GM15510 (cell line): ENCODE results near the gene AP3S2.

ENCODE experiments used
- POLR2A ChIP-seq: IDR thresholded peaks from 3 replicates; pipeline ENCODE4 v1.6.1; 2011; ENCODE audit warnings: borderline replicate concordance; ENCODE audit not compliant: insufficient read length; ENCODE audit errors: extremely low read depth

Gene AP3S2

DNA sequence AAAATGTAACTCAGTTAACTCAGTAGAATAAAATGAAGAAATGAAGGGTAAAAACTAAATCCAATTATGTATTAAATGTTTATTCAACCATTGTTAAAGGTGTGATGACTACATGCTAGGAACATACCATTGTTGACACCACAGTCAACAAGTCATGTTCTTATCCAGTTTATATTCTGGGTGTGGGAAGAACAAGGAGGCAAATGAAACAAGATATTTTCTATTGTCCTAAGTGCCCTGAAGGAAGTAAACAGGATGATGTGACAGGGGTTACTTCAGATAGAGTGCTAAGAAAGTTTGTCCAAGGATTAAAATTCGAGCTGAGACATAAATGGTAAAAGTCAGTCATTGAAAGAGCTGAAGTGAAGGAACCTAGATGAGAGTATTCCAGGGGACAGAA, 13.1 kb downstream of the AP3S2 start:
- TF ChIP-seq POLR2A: no peak

DNA sequence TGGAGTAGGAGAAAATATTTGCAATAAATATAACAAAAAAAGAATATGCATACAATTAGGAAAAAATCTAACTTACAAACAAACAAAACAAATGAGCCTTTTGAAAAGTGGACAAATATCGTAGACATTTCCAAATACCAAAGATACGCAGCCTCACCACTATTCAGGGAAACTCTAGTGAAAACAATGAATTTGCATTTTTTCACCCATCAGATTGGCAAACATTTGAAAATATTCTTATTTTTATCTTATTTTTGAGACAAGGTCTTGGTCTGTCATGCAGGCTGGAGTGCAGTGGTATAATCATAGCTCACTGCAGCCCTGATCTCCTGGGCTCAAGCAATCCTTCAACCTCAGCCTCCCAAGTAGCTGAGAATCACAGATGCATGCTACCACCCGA, 15.5 kb downstream of the AP3S2 start:
- TF ChIP-seq POLR2A: no peak

DNA sequence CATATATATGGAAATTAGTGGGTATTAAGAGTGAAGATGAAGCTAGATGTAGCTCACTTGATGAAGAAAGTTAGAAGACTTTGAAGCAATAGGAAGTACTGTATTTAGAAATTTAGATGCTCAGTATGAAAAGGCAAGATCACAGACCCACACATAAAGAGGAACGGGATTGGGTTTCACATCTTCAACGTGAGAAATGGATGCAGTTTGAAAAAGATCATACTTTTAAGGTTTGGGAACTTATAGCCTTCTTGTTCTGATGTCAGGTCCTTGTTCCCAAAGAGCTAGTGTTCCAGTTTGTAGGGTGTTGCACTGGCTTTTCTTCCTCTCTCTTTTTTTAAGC, 16.7 kb downstream of the AP3S2 start:
- TF ChIP-seq POLR2A: no peak

DNA sequence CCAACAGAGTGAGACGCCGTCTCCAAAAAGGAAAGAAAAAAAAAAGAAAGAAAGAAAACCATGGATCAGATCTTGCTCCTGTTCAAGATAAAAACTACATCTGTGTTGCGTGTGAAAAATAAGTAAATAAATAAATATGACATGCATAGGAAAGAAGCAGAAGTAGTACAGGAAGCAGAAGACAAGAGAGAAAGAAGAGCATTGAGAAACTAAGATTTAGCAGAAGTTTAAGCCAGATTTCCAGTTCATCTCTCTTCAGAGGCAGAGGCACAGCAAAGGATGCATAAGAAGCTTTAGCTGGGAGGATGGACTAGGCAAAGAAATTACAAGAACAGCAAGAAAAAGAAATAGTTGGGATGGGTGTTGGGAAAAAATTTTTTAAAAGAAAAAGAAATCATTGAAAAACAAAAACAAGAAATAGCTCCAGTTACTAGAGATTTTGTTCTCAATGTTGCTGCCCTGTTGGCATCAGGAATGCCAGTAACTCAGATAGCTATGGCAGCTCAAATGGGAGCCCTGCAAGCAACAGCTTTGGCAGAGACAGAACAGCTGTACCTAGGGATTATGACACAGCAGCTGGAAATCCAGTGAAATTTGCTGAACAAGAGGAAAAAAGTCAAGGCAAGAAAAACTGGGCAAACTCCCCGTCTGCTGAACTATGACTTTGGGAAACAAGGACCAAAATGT, 17.3 kb downstream of the AP3S2 start:
- no peak for TF ChIP-seq POLR2A

DNA sequence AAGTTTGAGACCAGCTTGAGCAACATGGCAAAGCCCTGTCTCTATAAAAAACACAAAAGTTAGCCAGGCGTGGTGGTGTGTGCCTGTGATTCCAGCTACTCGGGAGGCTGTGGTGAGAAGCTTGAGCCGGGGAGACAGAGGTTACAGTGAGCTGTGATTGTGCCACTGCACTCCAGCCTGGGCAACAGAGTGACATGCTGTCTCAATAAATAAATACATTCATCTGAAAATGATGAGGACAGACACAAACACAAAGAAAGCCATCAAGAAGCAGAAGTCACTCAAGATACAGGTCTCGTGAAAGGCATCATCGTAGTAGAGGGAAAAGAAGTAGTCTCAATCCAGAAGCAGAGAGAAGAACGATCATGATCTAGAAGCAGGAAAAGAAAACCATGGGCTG, 18.1 kb downstream of the AP3S2 start:
- TF ChIP-seq POLR2A: no peak

DNA sequence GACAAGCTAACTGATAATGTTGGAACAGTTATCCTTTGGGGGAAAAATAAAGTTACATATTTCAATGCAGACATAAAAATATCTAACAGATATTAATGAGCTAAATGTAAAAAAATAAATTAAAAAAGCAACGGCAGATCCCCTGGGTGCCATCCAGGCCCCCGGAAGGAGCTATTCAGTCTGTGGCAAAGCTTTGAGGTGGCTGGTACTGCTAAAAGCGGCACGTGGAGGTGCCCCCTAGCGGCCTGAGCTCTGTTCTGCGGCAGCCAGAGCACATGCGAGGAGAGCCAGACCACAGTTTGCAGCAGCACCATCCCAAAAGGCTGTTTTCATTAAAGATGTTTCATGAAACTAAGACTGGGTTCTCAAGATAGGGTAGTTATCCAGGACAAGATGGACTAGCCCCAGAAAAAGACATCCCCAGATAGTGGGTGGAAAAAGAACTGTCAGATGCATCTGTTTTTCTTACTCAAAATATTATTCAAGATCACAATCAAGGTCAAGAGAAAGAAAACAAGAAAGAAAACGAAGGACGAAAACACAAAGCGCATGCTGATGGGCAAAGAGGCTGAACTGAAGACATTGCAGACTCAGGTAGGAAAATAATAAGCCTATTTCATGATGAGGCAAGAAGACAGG, 18.7 kb downstream of the AP3S2 start:
- TF ChIP-seq POLR2A: no peak

DNA sequence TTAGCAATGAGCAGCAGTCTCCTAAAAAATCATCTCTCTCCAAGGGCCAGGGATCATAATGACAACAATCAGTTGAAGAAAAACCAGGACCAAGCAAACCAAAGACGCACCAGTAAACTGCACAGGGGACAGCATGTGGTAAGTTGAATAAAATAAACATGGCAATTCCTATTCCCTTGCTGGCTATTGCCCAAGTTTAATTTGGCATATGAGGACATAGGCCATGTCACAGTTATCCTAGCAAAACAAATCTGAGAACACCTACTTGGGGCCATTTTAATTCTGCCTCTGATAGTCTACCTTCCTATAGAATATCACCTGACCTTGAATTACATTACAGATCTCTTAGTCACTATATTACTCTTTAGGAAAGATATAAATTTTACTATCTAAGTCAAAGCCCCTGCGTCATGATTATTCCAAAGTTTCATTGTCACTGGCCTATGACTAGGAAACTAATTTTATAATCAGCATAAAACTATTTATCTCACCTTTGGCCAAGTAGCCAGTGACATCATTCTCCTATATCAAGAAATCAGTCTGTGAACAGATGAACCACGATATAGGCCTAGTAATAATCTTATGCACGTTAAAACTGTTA, 23.0 kb downstream of the AP3S2 start:
- no peak for TF ChIP-seq POLR2A

DNA sequence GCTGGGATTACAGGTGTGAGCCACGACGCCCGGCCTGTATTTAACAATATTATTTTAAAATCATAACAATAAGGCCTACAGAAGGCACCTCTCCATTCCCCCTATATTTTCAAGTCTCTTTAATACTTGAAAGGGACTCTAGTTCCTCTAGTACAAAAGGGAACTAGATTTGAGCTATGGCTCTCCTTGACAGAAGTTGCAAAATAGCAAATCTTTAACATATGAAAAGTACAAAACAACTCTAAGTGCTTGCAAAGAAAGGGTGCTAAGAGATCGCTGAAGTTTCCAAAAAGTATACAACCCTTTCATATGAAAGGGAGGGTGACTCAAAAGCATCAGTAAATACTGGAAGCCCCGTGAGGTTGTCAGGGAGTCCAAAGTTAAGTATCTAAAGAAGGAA, 23.8 kb downstream of the AP3S2 start:
- no peak for TF ChIP-seq POLR2A

DNA sequence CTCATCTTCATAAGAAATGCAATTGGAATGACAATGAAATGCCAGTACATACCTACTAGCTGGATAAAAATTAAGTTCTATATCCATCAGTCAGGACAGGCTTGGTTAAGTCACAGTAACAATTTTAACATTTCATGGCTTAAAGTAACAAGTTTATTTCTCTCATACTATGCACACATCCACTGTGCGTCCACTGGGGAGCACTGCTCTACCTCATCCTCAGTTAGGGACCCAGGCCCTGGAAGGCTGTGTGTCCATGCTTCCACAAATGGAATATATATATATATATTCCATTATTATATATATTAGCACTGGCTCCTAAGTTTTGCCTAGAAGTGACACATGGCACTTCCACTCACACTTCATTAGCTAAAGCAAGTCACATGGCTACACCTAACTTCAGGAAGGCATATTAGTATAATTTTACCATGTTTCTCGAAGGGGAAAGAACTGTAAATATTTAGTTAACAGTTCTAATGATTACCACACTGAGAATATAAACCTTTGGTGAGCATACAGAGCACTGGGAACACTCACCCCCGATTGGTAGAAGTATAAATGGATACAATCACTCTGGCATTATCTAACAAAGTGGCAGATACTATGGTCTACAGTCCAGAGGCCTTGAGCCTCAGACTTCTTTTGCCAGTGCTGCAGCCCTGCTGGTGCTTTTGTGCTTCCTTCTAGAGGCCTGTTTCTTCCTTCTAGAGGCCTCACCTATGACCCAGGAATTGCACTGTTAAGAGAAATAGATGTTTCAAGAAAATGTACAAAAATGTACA, 28.6 kb downstream of the AP3S2 start:
- no peak for TF ChIP-seq POLR2A

DNA sequence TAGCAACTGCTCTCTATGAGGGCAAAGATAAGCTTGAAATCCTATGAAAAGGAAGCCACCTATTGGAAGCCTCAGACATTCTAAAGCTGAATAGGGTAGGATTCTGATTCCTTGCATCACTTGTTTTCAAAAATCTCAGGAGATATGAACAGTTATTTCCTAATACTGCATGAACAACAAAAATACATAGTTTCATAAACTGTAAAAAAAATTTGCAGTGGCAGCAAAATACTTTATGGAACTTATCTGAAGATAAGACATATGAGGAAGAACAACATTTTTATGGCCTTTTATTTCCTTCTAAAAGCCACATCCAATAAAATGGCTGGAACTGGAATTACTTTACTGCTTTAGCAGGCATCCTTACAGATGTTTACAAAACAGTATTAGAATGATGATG, 29.9 kb downstream of the AP3S2 start:
- no peak for TF ChIP-seq POLR2A

DNA sequence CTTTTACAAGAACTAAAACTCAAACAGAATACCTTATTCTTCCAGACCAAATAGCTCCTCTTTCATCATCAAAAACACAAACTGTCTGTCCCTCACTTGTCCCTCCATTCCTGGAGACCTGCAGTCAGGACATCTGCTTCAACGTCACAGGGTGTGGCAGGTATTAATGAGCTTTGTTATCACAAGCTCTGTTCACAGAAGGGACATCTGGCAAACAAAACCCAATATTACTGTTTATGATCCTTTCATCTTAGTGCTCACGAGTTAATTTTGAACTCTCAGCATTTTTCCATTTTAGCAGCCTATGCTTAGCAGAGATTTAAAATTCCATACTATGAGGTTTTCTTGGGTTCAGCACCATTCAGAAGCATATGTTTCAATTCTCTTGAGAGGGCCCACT, 32.9 kb downstream of the AP3S2 start:
- no peak for TF ChIP-seq POLR2A

DNA sequence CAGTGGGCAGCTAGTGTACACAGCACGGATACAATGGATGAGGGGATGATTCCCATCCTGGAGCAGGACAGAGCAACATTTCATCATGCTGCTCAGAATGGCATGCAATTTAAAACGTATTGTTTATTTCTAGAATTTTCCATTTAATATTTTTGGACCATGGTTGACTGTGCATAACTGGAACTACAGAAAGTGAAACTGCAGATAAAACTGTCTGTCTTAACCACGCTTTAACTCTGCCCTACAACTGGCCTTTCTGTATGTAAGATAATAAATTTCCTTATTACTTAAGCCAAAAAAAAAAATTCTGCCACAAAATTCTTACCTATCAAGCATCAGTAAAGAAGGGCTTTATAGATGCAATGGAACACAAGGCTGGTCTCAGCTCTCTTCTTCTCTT, 33.4 kb downstream of the AP3S2 start:
- TF ChIP-seq POLR2A: no peak

DNA sequence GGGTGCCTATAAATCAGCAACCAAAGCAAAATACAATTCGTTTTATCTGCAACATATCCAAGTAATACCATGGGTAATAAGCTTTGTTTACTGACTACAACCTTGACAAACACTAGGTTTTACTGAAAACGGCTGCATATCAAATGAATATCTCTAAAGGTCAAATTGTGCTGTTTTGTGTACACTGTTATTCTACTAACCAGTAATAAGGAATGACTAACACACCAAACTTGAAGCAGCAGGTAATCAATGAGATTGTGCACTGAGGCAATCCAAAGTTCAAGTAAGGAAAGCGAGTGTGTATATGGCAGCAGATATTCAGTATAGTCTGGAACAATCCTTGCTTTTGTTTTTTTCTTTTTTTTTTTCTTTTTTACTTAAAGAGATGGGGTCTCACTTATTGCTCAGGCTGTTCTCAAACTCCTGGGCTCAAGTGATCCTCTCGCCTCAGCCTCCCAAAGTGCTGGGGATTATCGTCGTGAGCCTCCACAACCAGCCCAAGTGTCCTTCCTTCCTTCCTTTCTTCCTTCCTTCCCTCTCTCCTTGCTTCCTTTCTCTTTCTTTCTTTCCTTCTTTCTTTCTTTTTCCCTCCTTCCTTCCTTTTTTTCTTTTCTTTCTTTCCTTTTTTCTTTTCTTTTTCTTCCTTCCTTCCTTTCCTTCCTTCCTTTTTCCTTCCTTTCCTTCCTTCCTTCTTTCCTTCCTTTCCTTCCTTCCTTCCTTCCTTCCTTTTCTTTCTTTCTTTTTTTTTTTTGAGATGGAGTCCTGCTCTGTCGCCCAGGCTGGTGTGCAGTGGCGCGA, 34.9 kb downstream of the AP3S2 start:
- TF ChIP-seq POLR2A: no peak

DNA sequence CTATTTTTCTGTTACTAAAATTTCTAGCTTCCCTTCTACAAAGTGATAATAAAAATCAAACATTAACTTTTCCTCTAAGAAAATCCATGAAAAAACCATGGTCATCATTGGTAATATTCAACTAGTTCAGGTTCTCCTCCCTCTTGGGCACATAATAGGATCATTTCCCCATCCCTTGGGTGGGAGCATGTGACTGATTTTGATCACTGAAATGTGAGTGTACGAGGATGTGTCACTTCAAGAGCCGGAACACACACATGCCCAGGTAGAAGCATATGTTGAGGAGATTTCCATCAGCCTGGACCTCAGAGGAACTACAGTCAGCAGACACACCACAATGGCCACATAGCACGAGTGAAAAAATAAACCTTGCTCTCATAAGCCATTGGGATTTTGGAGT, 36.1 kb downstream of the AP3S2 start:
- TF ChIP-seq POLR2A: no peak

DNA sequence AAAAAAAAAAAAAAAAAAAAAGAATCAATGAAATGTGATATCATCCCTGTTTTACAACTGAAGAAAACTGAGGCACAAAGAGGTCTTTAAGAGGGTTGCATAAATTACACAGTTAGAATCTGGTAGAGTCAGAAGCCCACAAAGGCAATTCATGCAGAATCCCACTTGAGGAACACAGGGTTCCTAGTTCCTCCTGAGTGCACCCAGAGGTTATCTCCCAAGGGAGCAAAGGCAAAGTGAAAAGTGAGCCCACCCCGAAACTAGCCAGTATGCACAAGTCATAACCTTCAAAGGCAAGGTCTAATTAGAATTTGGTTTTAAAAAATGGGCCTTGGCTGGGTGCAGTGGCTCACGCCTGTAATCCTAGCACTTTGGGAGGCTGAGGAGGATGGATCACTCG, 37.8 kb downstream of the AP3S2 start:
- no peak for TF ChIP-seq POLR2A
